Measurements from ENCODE around the gene C1orf141.

Gene C1orf141

DNA sequence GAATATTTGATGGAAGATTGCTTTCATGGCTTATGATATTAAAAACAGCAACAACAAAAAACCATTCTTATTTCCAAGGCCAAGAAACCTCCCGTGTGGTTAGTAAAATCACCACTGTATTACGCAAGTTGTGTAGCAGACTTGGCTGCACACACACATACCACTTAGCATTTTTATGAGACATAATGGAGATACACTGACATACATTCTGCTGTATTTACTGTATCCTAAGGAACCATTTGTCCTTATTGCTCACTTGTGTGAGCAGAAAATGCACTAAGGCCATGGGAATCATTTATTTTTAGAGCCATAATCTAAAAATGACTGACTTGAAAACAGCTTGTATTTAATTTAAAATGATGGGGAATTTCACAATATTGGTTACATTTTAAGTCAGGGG, 584 bp upstream of the C1orf141 start:
- Histone ChIP-seq H3K4me3 (replicated peaks; ENCODE audit: low read depth, low read length) (no peak overlapping the region), H3K36me3 (ENCODE audit: control insufficient read depth, insufficient read depth, low read length) (no peaks in the 10 kb centered on the region), H3K27me3 (replicated peaks; ENCODE audit: control insufficient read depth, insufficient read depth, low read length) (no peaks in the 10 kb centered on the region)
- TF ChIP-seq, protein P1, sequence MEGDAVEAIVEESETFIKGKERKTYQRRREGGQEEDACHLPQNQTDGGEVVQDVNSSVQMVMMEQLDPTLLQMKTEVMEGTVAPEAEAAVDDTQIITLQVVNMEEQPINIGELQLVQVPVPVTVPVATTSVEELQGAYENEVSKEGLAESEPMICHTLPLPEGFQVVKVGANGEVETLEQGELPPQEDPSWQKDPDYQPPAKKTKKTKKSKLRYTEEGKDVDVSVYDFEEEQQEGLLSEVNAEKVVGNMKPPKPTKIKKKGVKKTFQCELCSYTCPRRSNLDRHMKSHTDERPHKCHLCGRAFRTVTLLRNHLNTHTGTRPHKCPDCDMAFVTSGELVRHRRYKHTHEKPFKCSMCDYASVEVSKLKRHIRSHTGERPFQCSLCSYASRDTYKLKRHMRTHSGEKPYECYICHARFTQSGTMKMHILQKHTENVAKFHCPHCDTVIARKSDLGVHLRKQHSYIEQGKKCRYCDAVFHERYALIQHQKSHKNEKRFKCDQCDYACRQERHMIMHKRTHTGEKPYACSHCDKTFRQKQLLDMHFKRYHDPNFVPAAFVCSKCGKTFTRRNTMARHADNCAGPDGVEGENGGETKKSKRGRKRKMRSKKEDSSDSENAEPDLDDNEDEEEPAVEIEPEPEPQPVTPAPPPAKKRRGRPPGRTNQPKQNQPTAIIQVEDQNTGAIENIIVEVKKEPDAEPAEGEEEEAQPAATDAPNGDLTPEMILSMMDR (IDR thresholded peaks at IDR 0.05; ENCODE audit: insufficient read depth, low read length, poor library complexity, severe bottlenecking): no peak
- DNase-seq (ENCODE audit: extremely low read depth, insufficient read length): no peak

DNA sequence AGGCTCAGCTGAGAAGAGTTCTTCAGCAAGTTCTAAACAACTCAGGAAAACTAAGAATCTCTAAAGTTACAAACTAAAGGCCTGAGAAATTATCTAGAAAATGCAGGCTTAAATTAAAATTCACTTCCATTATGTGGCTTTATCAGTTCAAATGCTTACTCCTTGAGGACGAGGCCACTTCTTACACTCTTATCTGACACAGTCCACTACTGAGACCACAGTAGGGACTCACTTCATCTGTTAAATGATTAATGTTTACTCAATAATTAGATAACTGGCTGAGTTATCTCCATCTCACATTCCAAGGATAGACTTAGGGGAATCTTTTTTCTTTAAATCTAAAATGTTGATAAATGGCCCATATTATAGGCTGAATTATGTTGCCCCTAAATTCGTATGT, 1.6 kb downstream of the C1orf141 start:
- TF ChIP-seq, protein P1 (IDR thresholded peaks at IDR 0.05; ENCODE audit: insufficient read depth, low read length, poor library complexity, severe bottlenecking): no peak
- DNase-seq (ENCODE audit: extremely low read depth, insufficient read length): no peak
- H3K36me3 ChIP-seq (ENCODE audit: control insufficient read depth, insufficient read depth, low read length): no peaks in the 10 kb centered on the region
- H3K4me3 ChIP-seq (replicated peaks; ENCODE audit: low read depth, low read length): no peak overlapping the region
- H3K27me3 ChIP-seq (replicated peaks; ENCODE audit: control insufficient read depth, insufficient read depth, low read length): no peaks in the 10 kb centered on the region

DNA sequence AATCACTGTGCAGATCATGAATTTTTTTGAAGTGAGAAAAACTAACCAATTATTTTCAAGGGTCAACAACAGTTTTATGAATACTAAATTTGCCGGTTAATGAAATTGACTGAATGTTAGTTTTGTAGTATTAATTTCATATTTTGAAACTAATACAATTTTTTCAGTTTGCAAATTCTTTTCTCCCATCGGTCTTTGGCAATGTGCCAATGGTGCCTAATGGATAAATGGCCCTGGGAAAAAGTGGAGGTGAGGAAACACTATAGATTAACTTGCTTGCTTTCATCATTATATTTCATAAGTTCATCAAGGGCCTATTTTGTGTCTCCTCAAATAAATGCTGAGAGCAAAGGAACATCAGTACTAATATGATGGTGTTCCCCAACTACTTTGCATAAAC, 4.1 kb downstream of the C1orf141 start:
- no peak overlapping the region for H3K4me3 ChIP-seq (replicated peaks; ENCODE audit: low read depth, low read length)
- TF ChIP-seq, protein P1 (IDR thresholded peaks at IDR 0.05; ENCODE audit: insufficient read depth, low read length, poor library complexity, severe bottlenecking): no peak
- H3K27me3 ChIP-seq (replicated peaks; ENCODE audit: control insufficient read depth, insufficient read depth, low read length): no peaks in the 10 kb centered on the region
- H3K36me3 ChIP-seq (ENCODE audit: control insufficient read depth, insufficient read depth, low read length): no peaks in the 10 kb centered on the region
- no peak for DNase-seq (ENCODE audit: extremely low read depth, insufficient read length)

DNA sequence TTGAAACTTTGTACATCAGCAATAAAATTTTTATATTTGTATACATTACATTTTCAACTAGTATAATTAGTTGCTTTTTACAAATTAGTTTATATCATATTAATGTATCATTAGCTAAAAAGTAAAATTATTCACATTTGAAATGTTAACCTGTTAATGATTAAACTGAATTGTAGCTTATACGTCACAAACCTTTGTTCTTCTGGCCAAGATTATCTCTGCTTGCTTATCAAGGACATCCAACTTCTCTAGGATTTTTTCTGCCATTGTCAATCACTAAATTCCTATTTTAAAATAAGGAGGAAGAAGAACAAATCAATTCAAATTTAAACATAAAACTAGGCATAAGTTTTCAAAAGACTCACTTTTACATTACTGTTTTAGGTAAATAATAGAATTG, 7.8 kb downstream of the C1orf141 start:
- no peak for DNase-seq (ENCODE audit: extremely low read depth, insufficient read length)
- H3K36me3 ChIP-seq (ENCODE audit: control insufficient read depth, insufficient read depth, low read length): no peaks in the 10 kb centered on the region
- no peaks in the 10 kb centered on the region for H3K27me3 ChIP-seq (replicated peaks; ENCODE audit: control insufficient read depth, insufficient read depth, low read length)
- no peak overlapping the region for H3K4me3 ChIP-seq (replicated peaks; ENCODE audit: low read depth, low read length)
- TF ChIP-seq, protein P1 (IDR thresholded peaks at IDR 0.05; ENCODE audit: insufficient read depth, low read length, poor library complexity, severe bottlenecking): no peak

DNA sequence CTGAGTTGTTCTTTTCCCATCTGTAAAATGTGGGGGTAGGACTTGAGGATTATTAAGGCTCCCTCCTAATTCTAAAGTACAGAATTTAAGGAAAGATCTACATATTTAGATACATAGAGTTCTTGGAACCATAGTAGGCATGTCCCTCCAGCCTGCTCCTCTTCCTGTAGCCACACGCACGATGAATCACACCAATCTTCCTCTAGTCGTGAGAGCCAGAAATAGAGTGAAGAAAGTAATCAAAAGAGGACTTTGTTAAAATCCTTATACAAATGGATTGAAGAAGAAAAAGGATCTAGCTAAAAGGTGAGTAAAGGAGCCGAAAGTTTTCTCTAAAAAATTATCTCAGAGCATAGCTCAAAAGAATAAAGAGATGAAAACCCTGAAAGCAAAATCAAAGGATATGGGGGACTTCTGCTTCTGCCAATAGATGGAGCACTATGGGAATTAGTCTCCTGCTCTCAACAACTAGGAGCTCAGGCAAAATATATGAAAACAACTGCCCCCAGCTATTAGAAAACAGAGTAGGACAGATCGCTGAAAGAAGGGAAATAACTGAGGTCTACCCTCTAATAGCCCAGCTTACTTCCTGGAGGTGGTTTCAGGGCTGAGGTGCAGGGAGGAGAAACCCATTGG, 8.5 kb downstream of the C1orf141 start:
- DNase-seq (ENCODE audit: extremely low read depth, insufficient read length): no peak
- Histone ChIP-seq H3K4me3 (replicated peaks; ENCODE audit: low read depth, low read length) (no peak overlapping the region), H3K27me3 (replicated peaks; ENCODE audit: control insufficient read depth, insufficient read depth, low read length) (no peaks in the 10 kb centered on the region), H3K36me3 (ENCODE audit: control insufficient read depth, insufficient read depth, low read length) (no peaks in the 10 kb centered on the region)
- TF ChIP-seq, protein P1 (IDR thresholded peaks at IDR 0.05; ENCODE audit: insufficient read depth, low read length, poor library complexity, severe bottlenecking): no peak

DNA sequence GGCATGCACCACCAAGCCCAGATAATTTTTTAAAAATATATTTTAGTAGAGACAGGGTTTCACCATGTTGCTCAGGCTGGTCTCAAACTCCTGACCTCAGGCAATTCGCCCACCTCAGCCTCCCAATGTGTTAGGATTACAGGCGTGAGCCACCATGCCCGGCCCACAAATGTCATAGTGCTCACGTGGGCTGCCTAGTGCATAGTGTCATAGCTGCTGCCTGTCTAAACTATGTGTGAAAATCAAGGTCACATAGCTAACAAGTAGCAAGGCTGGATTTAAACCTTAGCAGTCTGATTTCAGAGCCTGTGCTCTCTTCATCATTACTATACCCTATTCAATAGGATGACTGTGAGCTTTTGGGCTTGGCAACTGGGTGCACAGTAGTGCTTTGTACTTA, 10.3 kb downstream of the C1orf141 start:
- no peaks in the 10 kb centered on the region for H3K36me3 ChIP-seq (ENCODE audit: control insufficient read depth, insufficient read depth, low read length)
- no peak for DNase-seq (ENCODE audit: extremely low read depth, insufficient read length)
- H3K27me3 ChIP-seq (replicated peaks; ENCODE audit: control insufficient read depth, insufficient read depth, low read length): no peaks in the 10 kb centered on the region
- TF ChIP-seq, protein P1 (IDR thresholded peaks at IDR 0.05; ENCODE audit: insufficient read depth, low read length, poor library complexity, severe bottlenecking): no peak
- no peak overlapping the region for H3K4me3 ChIP-seq (replicated peaks; ENCODE audit: low read depth, low read length)

All from GM06990 (cell line).